Heart left ventricle (tissue), 16 donors: ENCODE data around the gene DCAF11. TPM values are rescaled to one million over a fixed set of nuclear protein-coding genes. Genes with fewer than 3 reads are reported as not detected.

ENCODE experiments used
- ATAC-seq, 4 donors: fragments of 200-7000 bp; cut with Tn5 transposase; one replicate each; pipeline ENCODE4 v1.9.1; 2020 to 2022; ENCODE audit warnings: moderate library complexity in 4 of 4, mild to moderate bottlenecking in 3 of 4, moderate number of reproducible peaks in 1 of 4
- DNase-seq, 5 donors: peaks; one replicate each; pipeline ENCODE4 v3.0.0-alpha.2; 2020
- H3K27ac ChIP-seq, 12 donors: fragments of 200-600 bp; sonication (generic) in 4 of 12; one replicate each; pipeline versions ENCODE4 v1.5.0 to v1.8.0; 2016 to 2022; ENCODE audit warnings: mild to moderate bottlenecking in 2 of 12
- H3K27me3 ChIP-seq, 9 donors: fragments of 200-600 bp; sonication (generic) in 2 of 9; one replicate each; pipeline versions ENCODE4 v1.5.1 to v1.8.0; 2016 to 2022; ENCODE audit warnings: mild to moderate bottlenecking in 3 of 9
- H3K36me3 ChIP-seq, 9 donors: fragments of 200-600 bp; sonication (generic) in 2 of 9; one replicate each; pipeline versions ENCODE4 v1.5.0 to v1.8.0; 2018 to 2022; ENCODE audit warnings: mild to moderate bottlenecking in 2 of 9
- H3K4me1 ChIP-seq, 12 donors: fragments of 200-600 bp; sonication (generic) in 4 of 12; one replicate each; pipeline versions ENCODE4 v1.5.0 to v1.8.0; 2016 to 2022; ENCODE audit warnings: mild to moderate bottlenecking in 3 of 12
- H3K4me3 ChIP-seq, 12 donors: fragments of 200-600 bp; sonication (generic) in 4 of 12; one replicate each; pipeline versions ENCODE4 v1.5.0 to v1.8.0; 2017 to 2022; ENCODE audit warnings: mild to moderate bottlenecking in 9 of 12, moderate library complexity in 4 of 12
- H3K9me3 ChIP-seq, 12 donors: fragments of 200-600 bp; sonication (generic) in 4 of 12; one replicate each; pipeline versions ENCODE4 v1.5.0 to v1.8.0; 2016 to 2022; ENCODE audit warnings: mild to moderate bottlenecking in 1 of 12
- POLR2A ChIP-seq, 2 donors: fragments of 450-650 bp; IDR thresholded peaks; one replicate each; pipeline ENCODE4 v1.6.1; 2017; ENCODE audit warnings: antibody characterized with exemption in 2 of 2, mild to moderate bottlenecking in 2 of 2, moderate library complexity in 2 of 2
- WGBS, 4 donors: extraction: QIAGEN DNeasy Blood & Tissue Kit in 2 of 4; methylation state at CpG; one replicate each; pipeline versions ENCODE4 v1.1.5 to v1.1.7; 2013 to 2018; 5-methylcytosine and 5-hydroxymethylcytosine counted together
- intact Hi-C, 10 donors: fragments of 100-400 bp; cut with DNase I; formaldehyde crosslinking; loops; one replicate each; pipeline versions ENCODE4 v1.11.1 to v1.14.2; 2022
- microRNA-seq, 4 donors: library from miRNA; unstranded; fragments of <30 nt; microRNA quantifications; one replicate each; pipeline versions ENCODE4 to v1.2.0, GENCODE V29; 2017 to 2020
- polyA plus RNA-seq, 2 donors: library from polyadenylated mRNA; stranded (reverse); fragments of 200-250 nt; gene quantifications; one replicate each; pipeline ENCODE4 v1.2.3, GENCODE V29; 2013
- total RNA-seq, 9 donors: library from RNA; depleted of rRNA in 2 of 9; stranded (reverse); fragments of >200 nt in 2 of 9; fragmentation: NEBNext Ultra II Directional in 3 of 9; extraction: Animal tissue kit (Norgen Biotek cat#: 25700) in 3 of 9; gene quantifications; one replicate each; pipeline versions ENCODE4 v1.1.0 to v1.2.4, GENCODE V29; 2016 to 2023
- TF ChIP-seq, protein P1 (sequence below), 12 donors: fragments of 200-600 bp; sonication (generic) in 4 of 12; IDR thresholded peaks; one replicate each; pipeline versions ENCODE4 v1.5.0 to v1.8.0; 2018 to 2022; ENCODE audit warnings: antibody characterized with exemption in 12 of 12, mild to moderate bottlenecking in 5 of 12
- donor health status: ischemic (EF 13 %, LVEDD 7.1; RV severe dilation, severe dysfunction).
- donor health status: healthy with polysubstance abuse.
- donor health status: DM: no; HTN: yes; CAD: no.
- donor health status: DM: no; HTN: no; CAD: no.
- donor health status: ischemic (EF 25% LVEDD 6.9; RV normal size, moderate dysfunction).
- donor health status: ischemic (EF 25% LVEDD 5.7; RV mildly dilated, moderate dysfunction).
- donor health status: healthy.
- donor health status: DM: yes; HTN: yes; CAD: no.
- donor health status: ischemic (EF 35%, LVEDD 5.7; RV mildly dilated, moderate dysfunction).
- donor health status: nonischemic (EF 11% LVEDD 7.7; RV severe dilation, severe dysfunction).
- donor health status: DM: yes; HTN: yes; CAD: no.
- donor health status: PGD.
- donor health status: ischemic (EF 29% LVEDD 5.4; RV normal size, mild dysfunction).
- donor health status: nonischemic (EF 23%, LVEDD 6.1; RV moderate dilation, normal function).

DCAF11 gene
- total and polyA plus RNA-seq, 11 donors = 25.3 to 117 (median 75.0) TPM

DNA sequence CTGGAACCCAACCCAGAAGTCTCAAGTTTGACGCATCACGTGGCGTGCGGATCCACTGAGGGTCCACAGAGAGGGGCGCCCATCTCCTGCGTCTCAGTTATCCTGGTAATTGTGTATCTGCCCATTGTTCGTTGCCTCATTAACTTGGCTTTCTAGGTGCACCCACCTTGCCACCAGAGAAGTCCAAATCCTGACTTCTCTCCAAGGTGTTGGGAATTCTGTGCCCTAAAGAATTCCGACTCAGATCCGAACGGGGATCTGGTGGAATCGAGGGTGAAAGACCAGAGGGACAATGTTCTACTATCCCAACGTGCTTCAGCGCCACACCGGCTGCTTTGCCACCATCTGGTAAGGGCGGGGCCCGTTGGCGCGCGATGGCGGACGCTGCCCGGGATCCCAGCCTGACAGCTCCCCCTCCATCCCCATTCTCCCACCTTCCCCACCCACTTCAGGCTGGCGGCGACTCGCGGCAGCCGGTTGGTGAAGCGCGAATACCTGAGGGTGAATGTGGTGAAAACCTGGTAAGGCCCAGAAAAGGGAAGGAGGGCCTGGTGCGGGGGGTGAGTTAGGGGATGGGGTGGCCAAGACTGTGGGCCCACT lies 57.8 kb downstream of the DCAF11 start:
- DNase-seq (peak in 1 of 5 donors; percentile 64), ATAC-seq (peak in 1 of 4 donors; percentile 3)
- Histone ChIP-seq H3K9me3 (no peaks in the 10 kb centered on the region), H3K27me3 (no peaks in the 10 kb centered on the region), H3K27ac (peak overlapping the region in 2 of 12 donors; percentile 37 to 42), H3K4me1 (peaks cover 0 to 26% (median 7%) of the 10 kb centered on the region in 12 donors), H3K4me3 (peak overlapping the region in 11 of 12 donors; percentile 1 to 52 (median 33)), H3K36me3 (peaks cover 0 to 71% (median 45%) of the 10 kb centered on the region in 9 donors)
- 32 to 61% (median 50%) methylated on average over 23 to 30 of the region's 30 CpGs for WGBS, 4 donors
- intact Hi-C loops = no loop called here
- TF ChIP-seq, protein P1, sequence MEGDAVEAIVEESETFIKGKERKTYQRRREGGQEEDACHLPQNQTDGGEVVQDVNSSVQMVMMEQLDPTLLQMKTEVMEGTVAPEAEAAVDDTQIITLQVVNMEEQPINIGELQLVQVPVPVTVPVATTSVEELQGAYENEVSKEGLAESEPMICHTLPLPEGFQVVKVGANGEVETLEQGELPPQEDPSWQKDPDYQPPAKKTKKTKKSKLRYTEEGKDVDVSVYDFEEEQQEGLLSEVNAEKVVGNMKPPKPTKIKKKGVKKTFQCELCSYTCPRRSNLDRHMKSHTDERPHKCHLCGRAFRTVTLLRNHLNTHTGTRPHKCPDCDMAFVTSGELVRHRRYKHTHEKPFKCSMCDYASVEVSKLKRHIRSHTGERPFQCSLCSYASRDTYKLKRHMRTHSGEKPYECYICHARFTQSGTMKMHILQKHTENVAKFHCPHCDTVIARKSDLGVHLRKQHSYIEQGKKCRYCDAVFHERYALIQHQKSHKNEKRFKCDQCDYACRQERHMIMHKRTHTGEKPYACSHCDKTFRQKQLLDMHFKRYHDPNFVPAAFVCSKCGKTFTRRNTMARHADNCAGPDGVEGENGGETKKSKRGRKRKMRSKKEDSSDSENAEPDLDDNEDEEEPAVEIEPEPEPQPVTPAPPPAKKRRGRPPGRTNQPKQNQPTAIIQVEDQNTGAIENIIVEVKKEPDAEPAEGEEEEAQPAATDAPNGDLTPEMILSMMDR (IDR thresholded peaks at IDR 0.05) = no peak
- no peak for TF ChIP-seq POLR2A (IDR thresholded peaks at IDR 0.05)

DNA sequence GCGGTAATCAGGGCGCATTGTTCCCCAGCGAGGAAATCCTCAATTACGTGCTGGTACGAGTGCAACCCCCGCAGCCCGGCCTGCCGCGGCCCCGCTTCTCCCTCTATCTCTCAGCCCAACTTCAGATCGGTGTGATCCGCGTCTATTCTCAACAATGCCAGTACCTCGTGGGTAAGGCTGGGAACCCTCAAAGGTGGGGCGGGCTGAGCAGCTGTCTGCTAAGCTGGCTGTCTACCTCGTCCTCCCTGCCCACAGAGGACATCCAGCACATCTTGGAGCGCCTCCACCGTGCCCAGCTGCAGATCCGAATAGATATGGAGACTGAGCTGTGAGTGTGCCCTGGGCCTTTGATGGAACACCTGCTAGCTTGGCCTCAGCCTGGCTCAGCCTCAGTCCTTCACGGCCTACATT lies 58.3 kb downstream of the DCAF11 start:
- no peak for ATAC-seq
- 67 to 90% (median 80%) methylated on average over 19 to 20 of the region's 20 CpGs for WGBS, 4 donors

More for the DNA sequence above, 58.3 kb downstream of the DCAF11 start:
- intact Hi-C loops = no loop called here
- no peak overlapping the region for H3K27ac ChIP-seq
- peak overlapping the region in 2 of 12 donors; percentile 47 to 52 for H3K4me3 ChIP-seq
- DNase-seq = peak in 1 of 5 donors; percentile 58
- TF ChIP-seq POLR2A (IDR thresholded peaks at IDR 0.05) = no peak
- TF ChIP-seq, protein P1 (IDR thresholded peaks at IDR 0.05) = no peak
- H3K27me3 ChIP-seq = no peaks in the 10 kb centered on the region
- H3K9me3 ChIP-seq = no peaks in the 10 kb centered on the region
- peaks cover 0 to 71% (median 45%) of the 10 kb centered on the region in 9 donors for H3K36me3 ChIP-seq
- peaks cover 0 to 21% (median 7%) of the 10 kb centered on the region in 12 donors for H3K4me1 ChIP-seq

Small RNA genes lying within 50 kb of the gene (microRNA-seq; reads per million reads assigned to microRNA genes)
- gene MIR7703 = 0 reads per million in 4 donors

Other genes with a start within 250 kb of the DCAF11 start
- 10 to 100 TPM; 20.3 to 48.5 (median 30.3) TPM for gene DHRS4, start 161.0 kb upstream of the DCAF11 start, total RNA-seq
- gene DHRS4, start 161.0 kb upstream of the DCAF11 start, polyA plus RNA-seq = 10 to 100 TPM; 36.2 to 76.3 TPM
- 10 to 100 TPM; 17.9 to 37.1 (median 27.5) TPM for gene DHRS4L2, start 125.8 kb upstream of the DCAF11 start, total RNA-seq
- 10 to 100 TPM; 22.2 to 65.9 TPM for gene DHRS4L2, start 125.8 kb upstream of the DCAF11 start, polyA plus RNA-seq
- under 1 TPM in 6 of 9 donors, not detected in 3; 0.05 to 0.38 (median 0.17) TPM for gene CARMIL3, start 62.8 kb upstream of the DCAF11 start, total RNA-seq
- gene CARMIL3, start 62.8 kb upstream of the DCAF11 start, polyA plus RNA-seq = under 1 TPM; 0.08 to 0.15 TPM
- gene CPNE6, start 43.2 kb upstream of the DCAF11 start, total RNA-seq = under 1 TPM in 3 of 9 donors, not detected in 6; 0.23 to 0.52 (median 0.25) TPM
- gene CPNE6, start 43.2 kb upstream of the DCAF11 start, polyA plus RNA-seq = not detected
- 10 to 100 TPM in 2 of 9 donors, 1 to 10 TPM in 7; 2.1 to 14.6 (median 3.9) TPM for gene PCK2, start 20.5 kb upstream of the DCAF11 start, total RNA-seq
- 1 to 10 TPM; 1.5 to 5.4 TPM for gene PCK2, start 20.5 kb upstream of the DCAF11 start, polyA plus RNA-seq
- gene NRL, start 172 bp downstream of the DCAF11 start, total RNA-seq = 1 to 10 TPM; 1.3 to 2.9 (median 2.1) TPM
- 1 to 10 TPM; 2.1 to 3.0 TPM for gene NRL, start 172 bp downstream of the DCAF11 start, polyA plus RNA-seq
- gene FITM1, start 15.9 kb downstream of the DCAF11 start, total RNA-seq = 100 to 1,000 TPM in 5 of 9 donors, 10 to 100 TPM in 4; 58.5 to 247 (median 107) TPM
- gene FITM1, start 15.9 kb downstream of the DCAF11 start, polyA plus RNA-seq = 100 to 1,000 TPM in 1 of 2 donors, 10 to 100 TPM in 1; 43.3 to 276 TPM
- gene PSME1, start 21.4 kb downstream of the DCAF11 start, total RNA-seq = 100 to 1,000 TPM in 6 of 9 donors, 10 to 100 TPM in 3; 87.3 to 331 (median 110) TPM
- 100 to 1,000 TPM; 125 to 164 TPM for gene PSME1, start 21.4 kb downstream of the DCAF11 start, polyA plus RNA-seq
- 10 to 100 TPM in 8 of 9 donors, 1 to 10 TPM in 1; 9.6 to 18.7 (median 13.8) TPM for gene EMC9, start 26.8 kb downstream of the DCAF11 start, total RNA-seq
- 10 to 100 TPM; 20.1 to 30.6 TPM for gene EMC9, start 26.8 kb downstream of the DCAF11 start, polyA plus RNA-seq
- 100 to 1,000 TPM in 3 of 9 donors, 10 to 100 TPM in 6; 51.4 to 360 (median 80.8) TPM for gene PSME2, start 31.8 kb downstream of the DCAF11 start, total RNA-seq
- gene PSME2, start 31.8 kb downstream of the DCAF11 start, polyA plus RNA-seq = 100 to 1,000 TPM in 1 of 2 donors, 10 to 100 TPM in 1; 90.4 to 222 TPM
- gene RNF31, start 32.7 kb downstream of the DCAF11 start, total RNA-seq = 10 to 100 TPM; 31.6 to 54.2 (median 36.6) TPM
- 10 to 100 TPM; 36.4 to 38.3 TPM for gene RNF31, start 32.7 kb downstream of the DCAF11 start, polyA plus RNA-seq
- gene IRF9, start 46.5 kb downstream of the DCAF11 start, total RNA-seq = 100 to 1,000 TPM in 1 of 9 donors, 10 to 100 TPM in 8; 23.4 to 169 (median 29.8) TPM
- gene IRF9, start 46.5 kb downstream of the DCAF11 start, polyA plus RNA-seq = 10 to 100 TPM; 26.6 to 30.4 TPM
- gene REC8, start 57.3 kb downstream of the DCAF11 start, total RNA-seq = 10 to 100 TPM in 2 of 9 donors, 1 to 10 TPM in 6, under 1 TPM in 1; 0.32 to 25.3 (median 4.4) TPM
- gene REC8, start 57.3 kb downstream of the DCAF11 start, polyA plus RNA-seq = 1 to 10 TPM; 2.2 to 4.8 TPM
- 10 to 100 TPM in 8 of 9 donors, 1 to 10 TPM in 1; 9.1 to 25.6 (median 17.2) TPM for gene IPO4, start 74.0 kb downstream of the DCAF11 start, total RNA-seq
- 10 to 100 TPM in 1 of 2 donors, 1 to 10 TPM in 1; 1.8 to 40.0 TPM for gene IPO4, start 74.0 kb downstream of the DCAF11 start, polyA plus RNA-seq
- gene TM9SF1, start 80.7 kb downstream of the DCAF11 start, total RNA-seq = 10 to 100 TPM; 15.4 to 32.3 (median 26.3) TPM
- gene TM9SF1, start 80.7 kb downstream of the DCAF11 start, polyA plus RNA-seq = 10 to 100 TPM in 1 of 2 donors, 1 to 10 TPM in 1; 6.1 to 52.8 TPM
- gene TSSK4, start 90.9 kb downstream of the DCAF11 start, total RNA-seq = under 1 TPM in 1 of 9 donors, not detected in 8; 0.19 TPM
- gene TSSK4, start 90.9 kb downstream of the DCAF11 start, polyA plus RNA-seq = under 1 TPM in 1 of 2 donors, not detected in 1; 0.23 TPM
- 10 to 100 TPM; 20.2 to 42.3 (median 34.5) TPM for gene CHMP4A, start 98.7 kb downstream of the DCAF11 start, total RNA-seq
- 10 to 100 TPM; 32.1 to 72.8 TPM for gene CHMP4A, start 98.7 kb downstream of the DCAF11 start, polyA plus RNA-seq
- gene MDP1, start 101.3 kb downstream of the DCAF11 start, total RNA-seq = 10 to 100 TPM; 12.8 to 22.6 (median 15.5) TPM
- gene MDP1, start 101.3 kb downstream of the DCAF11 start, polyA plus RNA-seq = 10 to 100 TPM; 20.8 to 26.5 TPM
- 100 to 1,000 TPM; 174 to 217 (median 197) TPM for gene NEDD8, start 117.6 kb downstream of the DCAF11 start, total RNA-seq
- 100 to 1,000 TPM; 276 to 287 TPM for gene NEDD8, start 117.6 kb downstream of the DCAF11 start, polyA plus RNA-seq
- 10 to 100 TPM; 23.9 to 55.9 (median 32.8) TPM for gene GMPR2, start 118.2 kb downstream of the DCAF11 start, total RNA-seq
- 10 to 100 TPM; 26.6 to 28.1 TPM for gene GMPR2, start 118.2 kb downstream of the DCAF11 start, polyA plus RNA-seq
- 10 to 100 TPM; 34.5 to 58.1 (median 42.6) TPM for gene TINF2, start 127.8 kb downstream of the DCAF11 start, total RNA-seq
- 10 to 100 TPM; 16.1 to 55.4 TPM for gene TINF2, start 127.8 kb downstream of the DCAF11 start, polyA plus RNA-seq
- gene TGM1, start 148.4 kb downstream of the DCAF11 start, total RNA-seq = 10 to 100 TPM in 1 of 9 donors, 1 to 10 TPM in 3, under 1 TPM in 2, not detected in 3; 0.52 to 38.9 (median 1.0) TPM
- gene TGM1, start 148.4 kb downstream of the DCAF11 start, polyA plus RNA-seq = under 1 TPM; 0.61 to 0.69 TPM
- gene RABGGTA, start 156.8 kb downstream of the DCAF11 start, total RNA-seq = 10 to 100 TPM; 18.8 to 33.1 (median 26.7) TPM
- 10 to 100 TPM; 26.3 to 29.2 TPM for gene RABGGTA, start 156.8 kb downstream of the DCAF11 start, polyA plus RNA-seq
- 10 to 100 TPM in 6 of 9 donors, 1 to 10 TPM in 3; 6.3 to 18.1 (median 11.3) TPM for gene DHRS1, start 185.0 kb downstream of the DCAF11 start, total RNA-seq
- gene DHRS1, start 185.0 kb downstream of the DCAF11 start, polyA plus RNA-seq = 10 to 100 TPM in 1 of 2 donors, 1 to 10 TPM in 1; 5.5 to 10.7 TPM
- 10 to 100 TPM; 22.1 to 34.0 (median 27.8) TPM for gene NOP9, start 185.1 kb downstream of the DCAF11 start, total RNA-seq
- 10 to 100 TPM; 13.5 to 29.8 TPM for gene NOP9, start 185.1 kb downstream of the DCAF11 start, polyA plus RNA-seq
- gene CIDEB, start 193.2 kb downstream of the DCAF11 start, total RNA-seq = 10 to 100 TPM in 1 of 9 donors, 1 to 10 TPM in 8; 1.7 to 10.1 (median 3.0) TPM
- 1 to 10 TPM; 2.6 to 3.2 TPM for gene CIDEB, start 193.2 kb downstream of the DCAF11 start, polyA plus RNA-seq
- 1 to 10 TPM in 7 of 9 donors, under 1 TPM in 2; 0.81 to 3.8 (median 1.6) TPM for gene LTB4R2, start 195.4 kb downstream of the DCAF11 start, total RNA-seq
- under 1 TPM; 0.53 to 0.64 TPM for gene LTB4R2, start 195.4 kb downstream of the DCAF11 start, polyA plus RNA-seq
- gene LTB4R, start 196.7 kb downstream of the DCAF11 start, total RNA-seq = 1 to 10 TPM in 8 of 9 donors, under 1 TPM in 1; 0.92 to 8.8 (median 1.7) TPM
- 1 to 10 TPM; 1.2 to 2.2 TPM for gene LTB4R, start 196.7 kb downstream of the DCAF11 start, polyA plus RNA-seq
- 10 to 100 TPM; 20.7 to 47.5 (median 27.5) TPM for gene ADCY4, start 220.3 kb downstream of the DCAF11 start, total RNA-seq
- gene ADCY4, start 220.3 kb downstream of the DCAF11 start, polyA plus RNA-seq = 10 to 100 TPM; 21.9 to 40.4 TPM
- gene RIPK3, start 225.2 kb downstream of the DCAF11 start, total RNA-seq = 10 to 100 TPM in 1 of 9 donors, 1 to 10 TPM in 6, under 1 TPM in 2; 0.75 to 10.5 (median 3.0) TPM
- 1 to 10 TPM; 4.0 to 4.4 TPM for gene RIPK3, start 225.2 kb downstream of the DCAF11 start, polyA plus RNA-seq